Peyer's patch (tissue), 4 donors: ENCODE results near the gene CHST4.

Experiments
- CTCF ChIP-seq, 6 experiments: fragments of 450-650 bp in 4 of 6; fragments of 200-600 bp in 2 of 6; sonication (generic) in 1 of 6; IDR thresholded peaks; one replicate each; pipeline ENCODE4 v1.5.1; 2017 to 2019; ENCODE audit warnings: antibody characterized with exemption in 6 of 6, mild to moderate bottlenecking in 3 of 6, moderate library complexity in 1 of 6
- POLR2A ChIP-seq, 2 donors: fragments of 450-650 bp; IDR thresholded peaks; one replicate each; pipeline ENCODE4 v1.5.1; 2017; ENCODE audit warnings: antibody characterized with exemption in 2 of 2, mild to moderate bottlenecking in 2 of 2, moderate library complexity in 2 of 2

DNA sequence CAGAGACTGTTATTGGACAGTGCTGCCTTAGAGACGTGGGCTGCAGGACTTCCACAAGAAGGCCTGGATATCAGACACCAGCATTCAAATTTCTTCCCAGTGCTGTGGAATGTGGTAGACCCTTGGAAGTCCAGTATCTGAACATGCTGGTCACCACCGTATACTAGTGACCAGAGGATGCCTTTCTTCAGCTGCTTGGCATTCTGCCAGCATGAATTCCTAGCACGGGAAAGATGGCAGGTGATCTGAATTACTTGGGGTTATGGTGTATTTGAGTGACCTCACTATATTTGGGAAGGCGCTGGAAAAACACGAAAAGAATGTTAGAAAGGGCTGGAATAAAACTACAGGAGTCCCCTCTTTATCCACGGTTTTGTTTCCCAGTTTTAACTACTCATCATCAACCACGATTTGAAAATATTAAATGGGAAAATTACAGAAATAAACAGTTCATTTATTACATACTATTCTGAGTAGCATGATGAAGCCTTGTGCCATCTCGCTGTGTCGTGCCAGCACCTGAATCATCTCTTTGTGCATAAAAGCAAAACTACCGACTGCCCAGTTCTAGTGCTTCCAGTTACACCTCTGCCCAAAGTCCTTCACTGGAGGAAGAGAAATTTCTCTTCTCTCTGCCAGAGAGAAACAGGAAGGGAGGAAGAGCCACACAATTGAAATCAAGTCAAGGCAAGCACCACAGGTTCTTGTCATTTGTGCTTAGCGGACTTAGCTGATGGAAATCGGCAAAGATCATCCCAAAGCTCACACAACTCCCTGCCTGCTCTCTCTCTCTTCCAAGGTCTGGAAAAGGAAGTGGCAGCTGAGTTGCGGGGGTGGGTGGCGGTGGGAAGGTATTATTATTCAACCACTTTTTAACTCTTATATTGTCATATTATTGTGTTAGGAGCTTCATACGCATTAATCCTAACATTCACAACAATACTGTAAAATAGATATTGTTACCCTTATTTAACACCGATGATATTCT lies 1.4 kb upstream of the CHST4 start:
- TF ChIP-seq CTCF (IDR thresholded peaks at IDR 0.05) = no peak
- no peak for TF ChIP-seq POLR2A (IDR thresholded peaks at IDR 0.05)
